Osteoblast (primary cell): ENCODE data around the gene PPP4R1. TPM values are rescaled to one million over a fixed set of nuclear protein-coding genes. Genes with fewer than 3 reads are reported as not detected.

ENCODE experiments used
- DNase-seq: peaks from one replicate; pipeline ENCODE4 v3.0.0; 2011; ENCODE audit warnings: low spot score, mixed read lengths; ENCODE audit not compliant: insufficient read length; ENCODE audit errors: missing footprints
- H2AFZ ChIP-seq: 2 replicates; pipeline ENCODE4 v1.6.0; 2011; ENCODE audit warnings: mild to moderate bottlenecking, low read length
- H3K27ac ChIP-seq: 2 replicates; pipeline ENCODE4 v1.5.1; 2011; ENCODE audit warnings: mild to moderate bottlenecking, low read depth, low read length, moderate library complexity
- H3K27me3 ChIP-seq: 2 replicates; pipeline ENCODE4 v1.6.0; 2012; ENCODE audit warnings: mild to moderate bottlenecking, control low read depth, inconsistent platforms, low read length, moderate library complexity; ENCODE audit not compliant: insufficient read depth
- H3K36me3 ChIP-seq: 2 replicates; pipeline ENCODE4 v1.5.1; 2011; ENCODE audit warnings: mild to moderate bottlenecking, low read length, control low read depth, moderate library complexity; ENCODE audit not compliant: insufficient read depth
- H3K4me1 ChIP-seq: 2 replicates; pipeline ENCODE4 v1.5.1; 2011; ENCODE audit warnings: mild to moderate bottlenecking, low read length, control low read depth, moderate library complexity; ENCODE audit not compliant: insufficient read depth
- H3K4me2 ChIP-seq: 2 replicates; pipeline ENCODE4 v1.6.0; 2011; ENCODE audit warnings: mild to moderate bottlenecking, low read length; ENCODE audit not compliant: insufficient read depth
- H3K4me3 ChIP-seq: fragments of 200-600 bp; sonication (generic); 3 replicates; pipeline ENCODE4 v1.5.1; 2012; ENCODE audit warnings: mild to moderate bottlenecking, low read length, inconsistent platforms; ENCODE audit not compliant: insufficient read depth
- H3K79me2 ChIP-seq: 2 replicates; pipeline ENCODE4 v1.6.0; 2012; ENCODE audit warnings: mild to moderate bottlenecking, low read length, control low read depth, inconsistent platforms; ENCODE audit not compliant: insufficient read depth
- H3K9me3 ChIP-seq: 2 replicates; pipeline ENCODE4 v1.5.1; 2011; ENCODE audit warnings: low read depth, low read length, control low read depth
- H4K20me1 ChIP-seq: 2 replicates; pipeline ENCODE4 v1.6.0; 2012; ENCODE audit warnings: mild to moderate bottlenecking, low read length, control low read depth; ENCODE audit not compliant: insufficient read depth
- total RNA-seq: library from RNA; depleted of rRNA; stranded (reverse); fragments of >200 nt; gene quantifications from 2 replicates; pipeline ENCODE4 v1.2.3, GENCODE V29; 2012
- TF ChIP-seq, protein P1 (sequence below): IDR thresholded peaks from 2 replicates; pipeline ENCODE4 v1.5.1; 2011; ENCODE audit warnings: mild to moderate bottlenecking, low read depth, low read length, moderate library complexity; ENCODE audit errors: extremely low read depth

Gene PPP4R1, protein sequence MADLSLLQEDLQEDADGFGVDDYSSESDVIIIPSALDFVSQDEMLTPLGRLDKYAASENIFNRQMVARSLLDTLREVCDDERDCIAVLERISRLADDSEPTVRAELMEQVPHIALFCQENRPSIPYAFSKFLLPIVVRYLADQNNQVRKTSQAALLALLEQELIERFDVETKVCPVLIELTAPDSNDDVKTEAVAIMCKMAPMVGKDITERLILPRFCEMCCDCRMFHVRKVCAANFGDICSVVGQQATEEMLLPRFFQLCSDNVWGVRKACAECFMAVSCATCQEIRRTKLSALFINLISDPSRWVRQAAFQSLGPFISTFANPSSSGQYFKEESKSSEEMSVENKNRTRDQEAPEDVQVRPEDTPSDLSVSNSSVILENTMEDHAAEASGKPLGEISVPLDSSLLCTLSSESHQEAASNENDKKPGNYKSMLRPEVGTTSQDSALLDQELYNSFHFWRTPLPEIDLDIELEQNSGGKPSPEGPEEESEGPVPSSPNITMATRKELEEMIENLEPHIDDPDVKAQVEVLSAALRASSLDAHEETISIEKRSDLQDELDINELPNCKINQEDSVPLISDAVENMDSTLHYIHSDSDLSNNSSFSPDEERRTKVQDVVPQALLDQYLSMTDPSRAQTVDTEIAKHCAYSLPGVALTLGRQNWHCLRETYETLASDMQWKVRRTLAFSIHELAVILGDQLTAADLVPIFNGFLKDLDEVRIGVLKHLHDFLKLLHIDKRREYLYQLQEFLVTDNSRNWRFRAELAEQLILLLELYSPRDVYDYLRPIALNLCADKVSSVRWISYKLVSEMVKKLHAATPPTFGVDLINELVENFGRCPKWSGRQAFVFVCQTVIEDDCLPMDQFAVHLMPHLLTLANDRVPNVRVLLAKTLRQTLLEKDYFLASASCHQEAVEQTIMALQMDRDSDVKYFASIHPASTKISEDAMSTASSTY
- total RNA-seq, result 138 and 143 TPM in 2 replicates

DNA sequence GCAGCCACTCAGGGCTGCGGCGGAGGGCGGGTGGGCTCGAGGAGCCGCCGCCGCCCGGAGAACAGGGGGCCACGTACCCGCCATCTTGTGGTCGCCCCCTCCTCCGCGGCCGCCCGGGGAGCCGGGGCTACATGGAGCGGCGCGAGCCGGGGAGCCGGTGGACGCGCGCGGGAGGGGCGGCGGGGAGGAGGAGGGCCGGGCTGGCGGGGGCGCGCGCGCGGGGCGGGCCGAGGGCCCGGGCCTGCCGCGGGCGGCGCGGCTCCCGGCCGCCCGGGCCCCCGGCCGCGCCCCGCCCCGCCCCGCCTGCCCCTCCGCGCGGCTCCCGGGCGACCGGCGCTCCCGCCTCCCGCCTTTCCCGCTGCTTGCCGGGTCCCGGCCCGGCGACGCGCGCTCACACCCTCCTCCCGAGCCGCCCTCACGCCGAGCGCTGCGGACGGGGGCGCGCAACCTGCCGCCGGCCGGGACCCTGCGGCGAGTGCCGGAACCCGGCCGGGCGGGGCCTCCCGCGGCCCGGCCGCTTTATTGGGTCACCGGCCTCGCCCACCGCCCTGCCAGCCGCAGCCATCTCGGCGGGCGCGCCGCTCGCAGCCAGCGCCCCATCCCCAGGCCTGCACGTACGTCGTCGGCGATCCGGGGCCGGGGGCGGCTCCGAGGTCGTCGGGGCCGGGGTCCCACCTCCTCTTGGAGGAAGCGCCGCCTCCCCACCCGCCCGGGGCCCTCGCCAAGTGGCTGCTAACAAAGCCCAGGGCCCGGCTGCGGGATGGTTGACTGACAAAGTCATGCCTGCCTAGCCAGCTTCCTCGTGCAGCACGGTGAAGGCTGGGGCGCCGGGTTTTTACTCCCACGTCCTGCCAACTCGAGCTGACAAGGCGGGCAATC, at the start of gene PPP4R1:
TSS of gene PPP4R1 (minus strand) at position 159 of the 879 bp plus-strand sequence. CDS start at position 84, 75 bp downstream.
- peak; percentile 98 for DNase-seq
- H3K4me3 ChIP-seq, result peak within 1 kb of the TSS; percentile 91
- no peaks in the 10 kb centered on the region for H3K9me3 ChIP-seq
- peaks cover 45% of the 10 kb centered on the region for H3K4me1 ChIP-seq
- peak within 1 kb of the TSS; percentile 86 for H3K4me2 ChIP-seq
- peak within 1 kb of the TSS; percentile 83 for H2AFZ ChIP-seq
- H3K27me3 ChIP-seq, result no peaks in the 10 kb centered on the region
- H3K36me3 ChIP-seq, result peaks cover 10% of the 10 kb centered on the region
- H3K79me2 ChIP-seq, result peaks cover 42% of the 10 kb centered on the region
- H3K27ac ChIP-seq, result peak within 1 kb of the TSS; percentile 82
- H4K20me1 ChIP-seq, result peaks cover 34% of the 10 kb centered on the region
- TF ChIP-seq, protein P1, sequence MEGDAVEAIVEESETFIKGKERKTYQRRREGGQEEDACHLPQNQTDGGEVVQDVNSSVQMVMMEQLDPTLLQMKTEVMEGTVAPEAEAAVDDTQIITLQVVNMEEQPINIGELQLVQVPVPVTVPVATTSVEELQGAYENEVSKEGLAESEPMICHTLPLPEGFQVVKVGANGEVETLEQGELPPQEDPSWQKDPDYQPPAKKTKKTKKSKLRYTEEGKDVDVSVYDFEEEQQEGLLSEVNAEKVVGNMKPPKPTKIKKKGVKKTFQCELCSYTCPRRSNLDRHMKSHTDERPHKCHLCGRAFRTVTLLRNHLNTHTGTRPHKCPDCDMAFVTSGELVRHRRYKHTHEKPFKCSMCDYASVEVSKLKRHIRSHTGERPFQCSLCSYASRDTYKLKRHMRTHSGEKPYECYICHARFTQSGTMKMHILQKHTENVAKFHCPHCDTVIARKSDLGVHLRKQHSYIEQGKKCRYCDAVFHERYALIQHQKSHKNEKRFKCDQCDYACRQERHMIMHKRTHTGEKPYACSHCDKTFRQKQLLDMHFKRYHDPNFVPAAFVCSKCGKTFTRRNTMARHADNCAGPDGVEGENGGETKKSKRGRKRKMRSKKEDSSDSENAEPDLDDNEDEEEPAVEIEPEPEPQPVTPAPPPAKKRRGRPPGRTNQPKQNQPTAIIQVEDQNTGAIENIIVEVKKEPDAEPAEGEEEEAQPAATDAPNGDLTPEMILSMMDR, result no peak

DNA sequence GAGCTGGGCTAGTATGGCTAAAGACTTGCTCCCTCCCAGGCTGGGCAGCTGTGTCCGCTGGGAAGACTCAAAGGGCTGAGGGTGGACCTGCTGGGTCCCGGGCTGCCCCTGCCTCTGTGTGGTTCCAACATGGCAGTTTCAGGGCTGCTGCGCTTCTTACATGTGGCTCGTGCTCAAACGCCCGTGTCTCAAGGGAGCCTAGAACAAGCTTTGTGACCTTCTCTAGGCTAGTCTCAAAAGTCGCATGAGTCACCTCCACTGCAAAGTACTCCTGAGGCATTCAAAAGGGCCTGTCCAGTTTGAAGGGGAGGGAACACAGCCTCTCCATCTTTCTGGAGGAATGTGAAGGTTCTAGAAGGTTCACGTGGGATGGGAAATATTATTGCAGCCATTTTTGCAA, 49.0 kb upstream of the PPP4R1 start:
- no peak overlapping the region for H3K4me2 ChIP-seq
- DNase-seq, result no peak
- no peaks in the 10 kb centered on the region for H3K9me3 ChIP-seq
- no peak overlapping the region for H3K4me3 ChIP-seq
- H3K36me3 ChIP-seq, result no peaks in the 10 kb centered on the region
- no peaks in the 10 kb centered on the region for H3K27me3 ChIP-seq
- TF ChIP-seq, protein P1, result no peak
- no peaks in the 10 kb centered on the region for H3K4me1 ChIP-seq
- H4K20me1 ChIP-seq, result no peaks in the 10 kb centered on the region
- no peak overlapping the region for H2AFZ ChIP-seq
- no peaks in the 10 kb centered on the region for H3K79me2 ChIP-seq
- no peak overlapping the region for H3K27ac ChIP-seq

DNA sequence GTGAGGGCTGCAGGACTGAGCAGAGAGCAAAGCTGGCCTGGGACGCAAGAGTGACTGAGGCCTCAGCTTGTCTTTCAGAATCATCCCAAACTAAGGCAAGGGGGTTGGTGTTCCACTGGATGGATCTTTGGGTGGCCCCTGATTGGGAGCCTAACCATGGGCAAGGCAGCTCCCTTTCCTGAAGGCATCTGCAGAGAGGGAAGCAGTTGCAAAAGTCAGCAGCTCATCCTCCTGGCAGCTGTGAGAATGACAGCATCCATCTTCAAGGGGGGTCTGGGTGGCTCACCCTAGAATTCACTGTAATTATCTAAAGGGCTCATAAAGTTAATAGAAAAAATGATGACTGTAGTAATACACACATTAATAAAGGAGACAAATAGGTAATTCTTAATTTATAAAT, 47.2 kb upstream of the PPP4R1 start:
- Histone ChIP-seq H3K27ac (no peak overlapping the region), H3K79me2 (no peaks in the 10 kb centered on the region), H3K36me3 (no peaks in the 10 kb centered on the region), H3K4me1 (no peaks in the 10 kb centered on the region), H3K4me3 (no peak overlapping the region), H3K27me3 (no peaks in the 10 kb centered on the region), H3K4me2 (no peak overlapping the region), H3K9me3 (no peaks in the 10 kb centered on the region), H2AFZ (peak overlapping the region; percentile 2), H4K20me1 (no peaks in the 10 kb centered on the region)
- TF ChIP-seq, protein P1, result peak; percentile 65
- DNase-seq, result peak; percentile 73
